Brain microvascular endothelial cell (primary cell): Measurements from ENCODE around the gene MYL10.

ENCODE experiments used
- DNase-seq: peaks from one replicate; pipeline ENCODE4 v3.0.0-alpha.2; 2020
- H3K27ac ChIP-seq: fragments of 250-450 bp; sonication (Bioruptor Pico); 2 replicates; pipeline ENCODE4 v1.5.1; 2020; ENCODE audit warnings: mild to moderate bottlenecking, moderate library complexity
- H3K27me3 ChIP-seq: fragments of 250-450 bp; sonication (Bioruptor Pico); replicated peaks from 2 replicates; pipeline ENCODE4 v1.5.1; 2020; ENCODE audit warnings: mild to moderate bottlenecking
- H3K36me3 ChIP-seq: fragments of 250-450 bp; sonication (Bioruptor Pico); replicated peaks from 2 replicates; pipeline ENCODE4 v1.5.1; 2020; ENCODE audit warnings: mild to moderate bottlenecking
- H3K4me3 ChIP-seq: 2 replicates; pipeline ENCODE4 v1.5.1; 2011; ENCODE audit warnings: low read depth, mild to moderate bottlenecking, control low read depth, low read length, moderate library complexity
- CTCF ChIP-seq: IDR thresholded peaks from 2 replicates; pipeline ENCODE4 v1.5.1; 2011; ENCODE audit warnings: low read depth, mild to moderate bottlenecking, moderate library complexity, low read length, control low read depth, inconsistent platforms; ENCODE audit errors: missing control alignments
- in situ Hi-C: cut with HindIII; loops from 2 replicates; pipeline ENCODE4 v1.10.0; 2017; ENCODE audit warnings: low sequenced_read_pairs, low pct_ligation_motif_present

The MYL10 gene

DNA sequence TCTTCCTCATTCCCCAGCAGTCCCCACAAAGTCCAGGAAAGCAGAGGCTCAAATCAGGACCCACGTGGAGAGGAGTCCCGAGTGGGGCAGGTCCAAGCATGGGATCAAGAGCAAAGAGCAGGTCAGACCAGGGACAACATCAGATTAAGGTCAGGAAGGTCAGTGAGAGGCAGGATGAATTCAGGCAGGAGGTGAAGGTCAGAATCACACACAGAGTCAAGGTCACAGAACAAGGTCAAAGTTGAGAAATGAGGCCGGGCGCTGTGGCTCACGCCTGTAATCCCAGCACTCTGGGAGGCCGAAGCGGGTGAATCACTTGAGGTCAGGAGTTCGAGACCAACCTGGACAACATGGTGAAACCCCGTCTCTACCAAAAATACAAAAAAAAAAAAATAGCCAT, 2.3 kb downstream of the MYL10 start:
- DNase-seq, result no peak
- Histone ChIP-seq H3K36me3 (no peaks in the 10 kb centered on the region), H3K4me3 (no peak overlapping the region), H3K27ac (no peak overlapping the region), H3K27me3 (peaks cover 5% of the 10 kb centered on the region)
- TF ChIP-seq CTCF, result no peak
- in situ Hi-C loops, result no loop called here

GRCh38 chr7:101626069-101626671, 2.9 kb downstream of the MYL10 start:
- Histone ChIP-seq H3K27ac (no peak overlapping the region), H3K27me3 (peaks cover 5% of the 10 kb centered on the region), H3K4me3 (no peak overlapping the region), H3K36me3 (no peaks in the 10 kb centered on the region)
- TF ChIP-seq CTCF, result no peak
- in situ Hi-C loops, result no loop called here
- no peak for DNase-seq

DNA sequence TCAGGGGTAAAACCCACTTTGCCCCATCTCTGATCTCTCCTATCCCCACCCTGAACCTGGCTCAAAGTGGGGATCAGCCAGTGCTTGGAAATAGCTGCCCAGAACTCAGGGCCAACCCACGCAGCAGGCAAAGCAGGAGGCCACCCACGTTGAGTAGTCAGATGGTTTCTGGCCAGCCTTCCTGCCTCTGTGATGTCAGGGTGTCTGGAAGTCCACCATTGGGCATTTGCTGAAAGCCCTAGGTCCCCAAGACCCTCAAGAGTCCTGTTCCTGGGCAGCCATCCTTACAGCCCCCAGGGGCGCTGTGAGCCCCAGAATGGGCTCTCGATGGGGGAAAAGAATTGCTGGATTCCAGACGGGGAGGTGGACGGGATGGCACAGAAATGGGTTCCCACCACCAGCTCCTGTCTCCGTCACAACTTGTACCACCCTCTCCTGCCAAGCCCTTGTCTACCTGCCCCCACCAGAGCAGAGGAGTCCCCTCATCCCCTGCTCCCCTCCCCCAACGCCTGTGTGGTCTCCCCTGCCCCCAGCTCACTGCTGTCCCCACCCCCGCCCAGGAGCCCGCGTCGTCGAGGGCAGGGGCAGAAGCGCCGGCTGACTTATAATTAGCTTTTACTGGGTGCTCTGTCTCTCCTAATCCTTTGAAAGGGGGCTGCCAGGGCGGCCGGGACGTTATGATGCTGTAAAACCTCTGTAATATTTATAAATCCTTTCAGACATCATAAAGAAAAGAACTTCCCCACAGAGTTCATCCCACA, 3.9 kb downstream of the MYL10 start:
- peak; percentile 35 for DNase-seq
- peak; percentile 51 for TF ChIP-seq CTCF
- Histone ChIP-seq H3K27me3 (peaks cover 5% of the 10 kb centered on the region), H3K4me3 (no peak overlapping the region), H3K27ac (no peak overlapping the region), H3K36me3 (no peaks in the 10 kb centered on the region)
- in situ Hi-C loops, result no loop called here

DNA sequence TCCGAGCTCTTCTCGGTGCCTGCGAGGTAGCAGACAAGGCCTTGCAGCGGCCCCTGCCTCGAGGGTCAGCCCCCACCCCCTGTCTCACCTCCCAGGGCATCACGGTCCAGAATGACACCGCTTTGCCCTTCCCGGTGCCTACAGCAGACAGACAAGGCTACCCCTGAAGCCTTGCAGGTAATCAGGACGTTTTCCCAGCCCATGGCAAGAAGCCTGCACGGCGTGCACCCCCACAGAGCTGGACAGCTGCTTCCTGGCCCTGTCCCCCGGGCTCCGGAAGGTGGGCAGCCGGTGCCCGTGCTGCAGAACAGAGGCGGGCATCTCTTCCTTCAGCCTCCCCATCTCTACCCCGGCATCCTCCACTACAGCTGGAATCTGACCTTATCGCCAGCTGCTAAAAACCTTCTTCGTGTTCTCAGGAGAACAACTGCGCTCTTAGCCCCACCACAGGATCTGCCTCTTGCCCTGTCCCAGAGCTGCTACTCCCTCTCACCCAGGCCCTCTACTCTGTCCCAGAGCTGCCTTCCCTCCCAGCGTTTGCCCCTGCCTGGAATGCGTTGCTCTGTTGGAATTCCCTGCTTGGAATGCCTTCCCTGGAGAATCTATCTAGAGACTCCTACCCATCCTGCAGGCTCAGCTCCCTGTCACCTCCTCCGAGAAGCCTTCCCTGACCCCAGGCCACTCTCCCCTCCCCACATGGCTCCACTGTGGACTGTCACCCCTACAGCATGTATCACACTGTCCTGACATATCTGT, 4.7 kb downstream of the MYL10 start:
- no peak for TF ChIP-seq CTCF
- DNase-seq, result no peak
- Histone ChIP-seq H3K4me3 (no peak overlapping the region), H3K27ac (no peak overlapping the region), H3K27me3 (peaks cover 5% of the 10 kb centered on the region), H3K36me3 (no peaks in the 10 kb centered on the region)
- in situ Hi-C loops, result no loop called here

DNA sequence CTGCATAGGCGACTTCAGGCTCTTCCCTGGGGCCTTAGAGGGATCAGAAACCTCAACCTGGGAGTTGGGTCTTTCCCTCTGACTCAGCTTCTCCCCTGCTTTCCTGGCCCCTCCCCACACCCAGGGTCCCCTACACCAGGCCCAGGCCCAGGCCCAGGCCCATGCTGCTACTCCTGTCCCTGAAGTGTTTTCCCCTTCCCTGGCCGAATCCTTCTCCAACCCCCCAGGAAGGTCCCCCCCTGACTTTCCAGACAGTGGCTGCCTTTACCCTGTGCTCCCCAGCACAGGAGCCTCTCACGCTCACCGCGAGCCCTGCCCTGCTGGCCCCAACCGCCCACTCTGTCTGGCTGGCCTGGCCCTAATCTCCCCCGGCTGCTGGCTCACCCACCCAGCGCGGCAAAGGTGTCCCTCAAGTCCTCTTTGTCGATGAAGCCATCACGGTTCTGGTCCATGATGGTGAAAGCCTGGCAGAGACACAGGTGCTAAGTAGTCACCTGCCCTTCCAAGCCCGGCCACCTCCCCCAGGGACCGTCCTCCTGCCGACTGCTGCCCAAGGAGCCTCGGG, 6.4 kb downstream of the MYL10 start:
- no peak overlapping the region for H3K4me3 ChIP-seq
- no peak for DNase-seq
- peaks cover 5% of the 10 kb centered on the region for H3K27me3 ChIP-seq
- H3K36me3 ChIP-seq, result no peaks in the 10 kb centered on the region
- no peak overlapping the region for H3K27ac ChIP-seq
- TF ChIP-seq CTCF, result no peak
- in situ Hi-C loops, result no loop called here
